ENCODE data around the gene CNDP2.
A peak's percentile ranks its signal among the peaks of the same experiment; 100 is the strongest.

CNDP2 gene

GRCh38 chr18:74495581-74496507 lies at the start of gene CNDP2:
TSS of gene CNDP2 (plus strand) at chr18:74496363. CDS start at chr18:74499974, 3,611 bp downstream.
- peak; percentile 98 to 100 for DNase-seq (ENCODE audit: low read depth in 2 of 2)

GRCh38 chr18:74446631-74447403 lies 49.3 kb upstream of the CNDP2 start:
- DNase-seq (ENCODE audit: low read depth in 2 of 2): no peak

GRCh38 chr18:74447404-74448152 lies 48.6 kb upstream of the CNDP2 start:
- DNase-seq (ENCODE audit: low read depth in 2 of 2): no peak

GRCh38 chr18:74450626-74451025 lies 45.5 kb upstream of the CNDP2 start:
- no peak for DNase-seq (ENCODE audit: low read depth in 2 of 2)

- DNase-seq (ENCODE audit: low read depth in 2 of 2): no peak
Observed at GRCh38 chr18:74451148-74451547, 45.0 kb upstream of the CNDP2 start.

GRCh38 chr18:74453016-74453566 lies 43.1 kb upstream of the CNDP2 start:
- DNase-seq (ENCODE audit: low read depth in 2 of 2): no peak

GRCh38 chr18:74453642-74454198 lies 42.4 kb upstream of the CNDP2 start:
- DNase-seq (ENCODE audit: low read depth in 2 of 2): no peak

- DNase-seq (ENCODE audit: low read depth in 2 of 2): no peak
Observed at GRCh38 chr18:74454279-74454751, 41.8 kb upstream of the CNDP2 start.

- no peak for DNase-seq (ENCODE audit: low read depth in 2 of 2)
Observed at GRCh38 chr18:74455386-74455785, 40.8 kb upstream of the CNDP2 start.

- DNase-seq (ENCODE audit: low read depth in 2 of 2): no peak
Observed at GRCh38 chr18:74456017-74456348, 40.2 kb upstream of the CNDP2 start.

- DNase-seq (ENCODE audit: low read depth in 2 of 2): no peak
Observed at GRCh38 chr18:74456349-74457042, 39.7 kb upstream of the CNDP2 start.

- no peak for DNase-seq (ENCODE audit: low read depth in 2 of 2)
Observed at GRCh38 chr18:74457043-74457724, 39.0 kb upstream of the CNDP2 start, which contains the start of gene DIPK1C. TSS of gene DIPK1C (minus strand) at chr18:74457308. CDS start at chr18:74457259, 49 bp downstream.

- no peak for DNase-seq (ENCODE audit: low read depth in 2 of 2)
Observed at GRCh38 chr18:74457725-74458421, 38.3 kb upstream of the CNDP2 start.

GRCh38 chr18:74459889-74460288 lies 36.3 kb upstream of the CNDP2 start:
- DNase-seq (ENCODE audit: low read depth in 2 of 2): no peak

- DNase-seq (ENCODE audit: low read depth in 2 of 2): no peak
Observed at GRCh38 chr18:74460825-74461224, 35.3 kb upstream of the CNDP2 start.

GRCh38 chr18:74463254-74463653 lies 32.9 kb upstream of the CNDP2 start:
- no peak for DNase-seq (ENCODE audit: low read depth in 2 of 2)

GRCh38 chr18:74463983-74464382 lies 32.2 kb upstream of the CNDP2 start:
- DNase-seq (ENCODE audit: low read depth in 2 of 2): no peak

GRCh38 chr18:74465775-74466174 lies 30.4 kb upstream of the CNDP2 start:
- DNase-seq (ENCODE audit: low read depth in 2 of 2): no peak

GRCh38 chr18:74468547-74469061 lies 27.6 kb upstream of the CNDP2 start:
- DNase-seq (ENCODE audit: low read depth in 2 of 2): no peak

Measured in stimulated activated CD4-positive, alpha-beta T cell treated with anti-CD3 and anti-CD28 coated beads, Interleukin-15, amount 100 ng/mL, for 48 hours (primary cell).